ENCODE data around the gene MAP3K7CL. TPM values are rescaled to one million over a fixed set of nuclear protein-coding genes. Genes with fewer than 3 reads are reported as not detected.

The MAP3K7CL gene, protein sequence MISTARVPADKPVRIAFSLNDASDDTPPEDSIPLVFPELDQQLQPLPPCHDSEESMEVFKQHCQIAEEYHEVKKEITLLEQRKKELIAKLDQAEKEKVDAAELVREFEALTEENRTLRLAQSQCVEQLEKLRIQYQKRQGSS
- total RNA-seq: 12.9 TPM

GRCh38 chr21:29130270-29130969 lies at the start of gene MAP3K7CL:
MAP3K7CL (plus strand) TSS chr21:29130644; CDS start chr21:29133345, 2,701 bp downstream.
- peak; percentile 15 for DNase-seq

DNA sequence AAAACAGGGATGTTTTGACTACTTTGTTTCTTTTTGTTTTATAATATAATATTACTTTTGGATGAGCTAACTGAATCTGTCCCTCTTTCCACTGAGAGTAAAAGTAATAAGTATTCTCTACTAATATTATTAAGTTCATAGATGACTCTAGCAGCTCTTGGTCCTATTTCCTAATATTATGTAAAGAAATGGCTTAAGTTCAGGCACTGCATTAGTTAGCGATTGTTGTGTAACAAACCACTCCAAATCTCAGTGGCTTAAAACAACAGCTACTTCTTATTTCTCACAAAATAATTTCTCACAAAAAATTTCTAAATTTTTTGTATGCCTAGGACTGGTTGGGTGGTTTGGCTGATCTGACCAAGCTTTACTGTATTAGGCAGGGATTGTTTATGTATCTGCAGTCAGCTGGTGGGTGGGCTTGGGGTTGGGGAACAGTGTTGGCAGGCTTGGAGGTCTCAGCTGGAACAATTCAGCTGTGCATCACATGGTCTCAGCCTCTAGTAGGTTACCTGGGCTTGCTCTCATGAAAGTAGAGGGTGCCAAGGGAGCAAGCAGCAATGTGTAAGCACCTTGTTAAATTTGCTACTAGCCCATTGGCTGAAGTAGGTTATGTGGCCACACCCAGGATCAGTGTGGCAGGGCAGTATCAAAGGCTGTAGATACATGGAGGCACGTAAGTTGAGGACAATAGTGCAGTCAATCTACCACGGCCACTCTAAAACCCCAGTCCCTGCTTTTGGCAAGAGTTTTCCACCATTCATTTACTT lies 48.2 kb upstream of the MAP3K7CL start:
- no peak for DNase-seq

DNA sequence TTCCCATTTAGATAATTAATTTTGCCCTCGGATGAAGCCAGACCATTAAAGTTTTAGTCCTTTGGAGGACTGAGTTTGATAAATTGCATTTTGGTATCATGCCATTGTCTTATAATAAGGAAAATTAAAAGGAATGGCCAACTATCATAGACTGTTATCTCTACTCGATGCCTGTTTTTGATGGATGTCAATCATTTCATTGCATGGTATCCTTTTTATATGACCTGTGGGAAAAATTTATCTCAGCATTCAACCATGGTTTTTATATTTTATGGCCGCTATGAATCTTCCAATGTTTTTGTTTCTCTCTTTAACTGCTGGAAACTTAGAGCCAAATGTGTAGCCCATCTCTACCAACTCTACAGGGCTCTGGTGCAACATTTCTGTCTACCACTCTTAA lies 47.1 kb upstream of the MAP3K7CL start:
- no peak for DNase-seq

GRCh38 chr21:29084372-29084771 lies 46.1 kb upstream of the MAP3K7CL start:
- DNase-seq: no peak

DNA sequence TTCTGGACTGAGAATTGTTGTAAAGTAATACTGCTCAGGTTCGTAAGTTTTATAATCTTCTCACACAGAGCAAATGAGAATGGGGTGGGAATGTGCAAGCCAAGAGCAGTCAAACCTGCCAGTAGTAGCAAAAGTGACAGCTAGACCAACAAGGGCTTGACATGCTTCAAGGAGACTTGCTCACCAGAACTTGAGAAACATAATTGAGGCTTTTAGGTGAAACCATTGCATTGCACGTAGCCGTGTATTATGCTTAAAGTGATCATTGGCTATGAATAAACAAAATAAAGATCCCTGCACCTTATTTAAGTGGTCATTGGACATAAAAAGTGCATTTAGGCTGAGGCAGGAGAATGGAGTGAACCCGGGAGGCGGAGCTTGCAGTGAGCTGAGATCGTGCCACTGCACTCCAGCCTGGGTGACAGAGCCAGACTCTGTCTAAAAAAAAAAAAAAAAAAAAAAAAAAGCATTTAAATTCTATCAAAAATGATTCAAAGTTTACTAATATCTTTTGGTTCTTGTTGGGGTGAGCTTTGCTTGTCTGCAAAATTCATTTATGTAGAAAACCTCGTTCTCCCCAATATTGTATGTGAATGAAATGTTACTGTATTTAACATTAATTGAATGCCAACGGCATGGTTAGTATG lies 45.2 kb upstream of the MAP3K7CL start:
- DNase-seq: no peak

DNA sequence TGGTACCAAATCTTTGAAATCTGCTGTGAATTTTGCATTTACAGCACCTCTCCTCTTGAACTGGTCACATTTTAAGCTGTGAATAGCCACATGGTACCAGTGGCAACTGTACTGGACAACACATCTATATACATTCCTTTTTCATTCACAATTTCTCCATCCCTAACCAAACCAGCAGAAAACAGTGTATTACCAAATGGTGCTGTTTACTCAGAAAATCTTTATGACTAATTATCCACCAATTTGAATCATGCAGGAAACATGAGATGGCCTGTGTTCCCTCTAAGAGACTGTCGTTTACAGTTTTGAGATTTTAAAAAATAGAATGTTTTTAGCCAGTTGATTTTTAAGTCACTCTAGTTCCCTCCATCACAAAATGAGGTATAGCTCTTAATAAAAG lies 39.4 kb upstream of the MAP3K7CL start:
- no peak for DNase-seq

DNA sequence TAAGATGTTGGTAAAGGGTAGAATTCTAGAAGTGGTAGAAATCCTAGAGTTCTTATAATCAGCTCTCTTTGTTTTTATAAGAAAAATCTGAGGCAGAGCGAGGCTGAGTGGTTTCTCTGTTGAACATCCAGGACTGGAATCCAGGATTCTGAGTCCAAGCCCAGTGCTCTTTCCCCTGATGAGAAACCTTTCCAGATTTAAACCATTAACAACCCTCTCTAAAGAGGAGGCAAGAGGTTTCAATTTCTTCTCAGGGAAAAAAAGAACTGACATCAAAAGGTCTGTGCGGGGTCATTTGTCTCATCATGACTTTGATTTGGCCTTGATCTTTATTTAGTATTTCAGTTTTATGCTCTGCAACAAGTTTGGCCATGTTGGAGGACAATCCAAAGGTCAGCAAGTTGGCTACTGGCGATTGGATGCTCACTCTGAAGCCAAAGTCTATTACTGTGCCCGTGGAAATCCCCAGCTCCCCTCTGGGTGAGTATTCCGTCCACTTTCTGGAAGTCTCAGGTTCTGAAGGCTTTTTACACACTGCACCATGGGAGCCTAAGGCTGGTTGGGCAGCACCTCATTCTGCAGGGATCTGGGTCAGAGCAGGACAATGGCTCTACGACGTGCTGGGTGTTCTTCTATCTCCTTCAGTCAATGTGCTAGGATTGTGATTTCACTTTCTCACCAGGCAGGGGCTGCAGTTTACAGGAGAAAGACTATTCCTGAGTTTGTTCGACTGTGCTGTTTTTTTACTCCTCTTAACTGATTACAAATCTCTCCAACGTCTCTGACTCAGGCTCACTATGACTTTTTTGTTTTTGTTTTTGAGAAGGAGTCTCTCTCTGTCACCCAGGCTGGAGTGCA lies 38.1 kb upstream of the MAP3K7CL start:
- DNase-seq: no peak

DNA sequence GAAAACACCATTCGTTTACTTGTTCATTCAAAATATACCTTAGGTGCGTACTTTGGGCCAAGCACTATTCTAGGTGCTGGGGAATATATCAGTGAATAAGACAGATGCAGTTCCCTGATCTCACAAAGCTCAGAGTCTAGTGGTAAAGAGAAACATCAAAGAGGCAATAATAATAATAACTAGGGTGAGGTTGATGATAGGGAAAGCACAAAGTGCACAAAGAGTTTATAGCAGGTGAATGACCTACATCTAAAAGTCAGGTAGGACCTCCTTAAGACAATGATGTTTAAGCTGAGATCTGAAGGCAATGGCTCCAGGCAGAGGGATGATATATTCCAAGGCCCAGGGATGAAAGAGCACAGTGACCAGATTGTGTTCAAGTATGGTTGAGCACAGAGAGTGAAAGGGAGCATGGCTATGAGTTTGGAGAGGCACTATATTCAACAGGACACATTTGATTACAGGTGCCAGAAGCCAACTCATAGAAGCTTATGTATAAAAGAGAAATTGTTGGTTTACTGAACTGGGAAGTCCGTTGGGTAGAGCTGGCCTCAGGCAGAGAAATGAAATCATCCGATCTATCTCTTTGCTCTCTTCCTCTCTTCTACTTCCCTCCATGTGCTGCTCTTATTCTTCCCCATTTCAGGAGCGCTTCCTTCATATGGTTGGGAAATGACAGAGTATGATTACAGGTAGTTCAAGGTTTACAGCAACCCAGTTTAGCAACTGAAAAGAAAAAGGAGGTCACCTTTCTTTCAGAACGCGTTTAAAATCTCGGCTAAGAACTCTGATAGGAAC lies 34.0 kb upstream of the MAP3K7CL start:
- no peak for DNase-seq

DNA sequence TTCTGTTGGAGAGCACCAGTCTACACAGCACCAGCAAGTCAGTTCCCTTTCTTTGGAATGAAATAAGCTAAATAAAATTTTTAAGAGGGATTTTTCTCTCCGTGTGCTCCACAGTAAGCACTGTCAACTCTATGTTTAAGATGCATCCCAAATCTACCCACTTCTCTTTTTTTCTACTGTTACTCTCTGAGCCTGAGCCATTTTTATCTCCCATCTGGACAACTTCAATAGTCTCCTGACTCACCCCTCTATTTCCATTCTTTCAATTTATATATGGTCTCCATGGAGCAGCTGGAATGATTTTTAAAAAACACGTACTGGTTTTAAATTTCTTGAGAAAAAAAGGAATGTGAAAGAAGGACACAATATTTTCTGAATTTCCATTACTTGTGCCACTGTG lies 32.3 kb upstream of the MAP3K7CL start:
- DNase-seq: no peak

GRCh38 chr21:29102791-29103257 lies 27.6 kb upstream of the MAP3K7CL start:
- DNase-seq: no peak

DNA sequence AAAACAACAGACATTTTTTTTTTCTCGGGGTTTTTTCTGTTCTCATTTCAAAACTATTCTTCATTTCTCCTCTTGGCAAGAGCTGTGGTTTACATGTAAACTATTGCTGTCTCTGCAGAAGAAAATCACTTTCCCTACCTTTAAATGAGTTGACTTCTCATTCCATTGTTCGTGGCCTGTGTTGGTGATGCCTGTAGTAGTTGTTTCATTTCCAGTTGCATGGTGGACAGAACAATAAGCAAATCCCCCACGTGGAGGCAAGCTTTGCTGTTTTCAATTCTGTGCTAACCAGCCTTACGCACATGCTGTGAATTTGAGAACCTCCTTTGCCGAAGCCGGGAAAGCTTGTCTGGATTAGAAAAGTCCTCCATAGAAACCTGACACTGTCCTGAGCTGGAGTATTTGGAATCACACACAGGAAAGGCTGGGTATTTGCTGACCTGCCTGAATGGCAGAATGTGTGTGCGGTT lies 26.2 kb upstream of the MAP3K7CL start:
- no peak for DNase-seq

- no peak for DNase-seq
These were observed 25.2 kb upstream of the MAP3K7CL start for GRCh38 chr21:29105218-29105617.

- no peak for DNase-seq
These were observed 15.5 kb upstream of the MAP3K7CL start for GRCh38 chr21:29114765-29115500.

- DNase-seq: no peak
These were observed 14.5 kb upstream of the MAP3K7CL start for GRCh38 chr21:29115899-29116298.

DNA sequence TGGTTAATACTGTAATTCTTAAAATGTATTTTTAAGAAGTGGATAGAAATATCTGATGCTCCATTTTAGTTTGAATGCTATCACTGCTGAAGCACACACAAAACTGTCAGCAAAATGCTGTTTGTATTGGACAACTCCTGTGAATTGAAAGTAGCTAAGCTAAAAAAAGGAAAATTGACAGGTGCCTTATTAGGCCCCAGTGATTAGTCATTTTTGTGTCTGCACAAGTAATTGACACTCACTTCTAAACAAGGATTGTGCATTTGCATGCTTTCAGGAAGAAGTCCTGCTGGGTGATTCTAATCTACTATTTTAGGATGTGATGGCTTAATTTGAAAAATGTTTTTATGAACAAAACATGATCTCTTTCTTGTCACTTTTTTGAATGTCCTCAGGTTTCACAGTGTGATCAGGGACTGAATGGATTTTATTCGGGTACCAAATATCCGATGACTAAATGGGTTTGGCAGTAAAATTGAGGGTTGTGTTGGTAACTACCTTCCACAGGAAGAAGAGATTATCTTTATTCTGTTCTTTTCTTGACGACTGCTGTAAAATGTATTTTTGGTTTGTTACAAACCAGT lies 13.0 kb upstream of the MAP3K7CL start:
- DNase-seq: no peak

DNA sequence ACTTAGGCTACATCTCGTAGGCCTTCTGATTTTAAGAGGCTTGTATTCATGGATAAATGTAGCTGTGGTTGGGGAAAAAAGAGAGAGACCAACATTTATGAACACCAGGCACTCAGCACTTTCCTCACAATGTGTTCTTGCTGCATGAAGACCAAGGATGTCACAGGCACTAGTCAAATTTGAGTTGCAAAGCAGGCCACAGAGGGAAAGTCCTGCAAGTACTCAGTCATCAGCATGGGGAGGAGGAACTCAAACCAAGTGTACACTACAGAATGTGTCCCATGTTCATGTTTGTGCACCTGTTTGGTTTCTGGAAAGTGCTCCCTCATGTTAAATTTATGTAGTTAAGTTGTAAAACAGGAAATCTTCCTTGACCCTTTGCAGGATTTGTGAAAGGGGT lies 8.7 kb upstream of the MAP3K7CL start:
- DNase-seq: no peak

DNA sequence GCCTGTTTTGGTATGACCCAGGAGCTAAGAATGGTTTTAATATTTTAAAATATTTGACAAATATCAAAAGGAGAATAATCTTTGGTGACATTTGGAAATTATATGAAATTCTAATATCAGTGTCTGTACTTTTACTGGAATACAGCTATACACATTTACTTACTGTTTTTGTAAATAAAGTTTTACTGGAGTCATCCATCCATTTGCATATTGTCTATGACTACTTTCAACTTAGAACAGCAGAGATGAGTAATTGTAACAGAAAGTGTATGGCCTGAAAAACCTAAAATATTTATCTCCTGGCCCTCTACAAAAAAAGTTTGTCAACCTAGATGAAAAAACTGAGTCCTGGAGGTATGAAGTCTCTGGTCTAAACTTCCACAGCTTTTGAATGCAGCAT lies 5.8 kb upstream of the MAP3K7CL start:
- no peak for DNase-seq

GRCh38 chr21:29125191-29125590 lies 5.3 kb upstream of the MAP3K7CL start:
- no peak for DNase-seq

- DNase-seq: no peak
These were observed 4.5 kb upstream of the MAP3K7CL start for GRCh38 chr21:29125979-29126378.

GRCh38 chr21:29133241-29133640 lies 2.8 kb downstream of the MAP3K7CL start:
- no peak for DNase-seq

Measured in skin of body (tissue), 2 donors.